Spleen (tissue), 7 donors: ENCODE results near the gene TBX10.

Experiments used
- POLR2AphosphoS5 ChIP-seq, 3 donors: sonication (generic); formaldehyde crosslinking; IDR thresholded peaks; one replicate each; pipeline ENCODE4 v1.5.1; 2017; ENCODE audit warnings: antibody characterized with exemption in 3 of 3
- TF ChIP-seq, protein P1 (sequence below), 11 experiments: fragments of 200-600 bp in 7 of 11; fragments of 450-650 bp in 4 of 11; sonication (generic) in 4 of 11; IDR thresholded peaks in 8 of 11; conservative IDR thresholded peaks in 3 of 11; 1 replicate in 7 of 11; 2 replicates in 4 of 11; pipeline versions ENCODE4 v1.4.0 to v1.8.0; 2016 to 2021; ENCODE audit warnings: antibody characterized with exemption in 11 of 11, inconsistent platforms in 4 of 11, mild to moderate bottlenecking in 1 of 11
- donor health status: DM: no; HTN: no; CAD: no; lungs with moderate emphysema.
- donor health status: DM: no; HTN: no; CAD: no.
- donor health status: DM: no; HTN: no; CAD: no.

DNA sequence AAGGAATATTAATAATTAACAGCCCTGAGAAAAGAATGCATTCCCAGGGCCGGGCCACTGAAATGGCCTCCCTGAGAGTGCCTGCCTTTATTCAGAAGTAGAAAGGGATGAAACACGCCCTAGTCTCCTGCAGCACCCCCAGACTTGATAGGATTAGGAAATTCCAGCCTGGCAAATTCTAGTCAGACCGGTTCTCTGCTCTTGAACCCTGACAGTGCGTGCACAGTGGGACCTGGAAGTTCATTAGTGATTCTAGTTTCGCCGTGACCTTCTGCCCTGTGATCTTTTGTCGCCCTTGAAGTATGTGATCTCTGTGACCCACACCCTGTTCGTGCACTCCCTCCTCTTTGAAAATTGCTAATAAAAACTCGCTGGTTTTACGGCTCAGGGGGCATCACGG, 58.1 kb downstream of the TBX10 start:
- TF ChIP-seq, protein P1, sequence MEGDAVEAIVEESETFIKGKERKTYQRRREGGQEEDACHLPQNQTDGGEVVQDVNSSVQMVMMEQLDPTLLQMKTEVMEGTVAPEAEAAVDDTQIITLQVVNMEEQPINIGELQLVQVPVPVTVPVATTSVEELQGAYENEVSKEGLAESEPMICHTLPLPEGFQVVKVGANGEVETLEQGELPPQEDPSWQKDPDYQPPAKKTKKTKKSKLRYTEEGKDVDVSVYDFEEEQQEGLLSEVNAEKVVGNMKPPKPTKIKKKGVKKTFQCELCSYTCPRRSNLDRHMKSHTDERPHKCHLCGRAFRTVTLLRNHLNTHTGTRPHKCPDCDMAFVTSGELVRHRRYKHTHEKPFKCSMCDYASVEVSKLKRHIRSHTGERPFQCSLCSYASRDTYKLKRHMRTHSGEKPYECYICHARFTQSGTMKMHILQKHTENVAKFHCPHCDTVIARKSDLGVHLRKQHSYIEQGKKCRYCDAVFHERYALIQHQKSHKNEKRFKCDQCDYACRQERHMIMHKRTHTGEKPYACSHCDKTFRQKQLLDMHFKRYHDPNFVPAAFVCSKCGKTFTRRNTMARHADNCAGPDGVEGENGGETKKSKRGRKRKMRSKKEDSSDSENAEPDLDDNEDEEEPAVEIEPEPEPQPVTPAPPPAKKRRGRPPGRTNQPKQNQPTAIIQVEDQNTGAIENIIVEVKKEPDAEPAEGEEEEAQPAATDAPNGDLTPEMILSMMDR (IDR thresholded peaks at IDR 0.05 in 8 of 11, conservative IDR thresholded peaks at IDR 0.05 in 3 of 11): no peak
- TF ChIP-seq POLR2AphosphoS5 (IDR thresholded peaks at IDR 0.05): no peak
